ENCODE data around the gene DENND2C. TPM values are rescaled to one million over a fixed set of nuclear protein-coding genes. Genes with fewer than 3 reads are reported as not detected.

Gene DENND2C
- total RNA-seq, 1 donor from 2014 or later, result 0.73 TPM

DNA sequence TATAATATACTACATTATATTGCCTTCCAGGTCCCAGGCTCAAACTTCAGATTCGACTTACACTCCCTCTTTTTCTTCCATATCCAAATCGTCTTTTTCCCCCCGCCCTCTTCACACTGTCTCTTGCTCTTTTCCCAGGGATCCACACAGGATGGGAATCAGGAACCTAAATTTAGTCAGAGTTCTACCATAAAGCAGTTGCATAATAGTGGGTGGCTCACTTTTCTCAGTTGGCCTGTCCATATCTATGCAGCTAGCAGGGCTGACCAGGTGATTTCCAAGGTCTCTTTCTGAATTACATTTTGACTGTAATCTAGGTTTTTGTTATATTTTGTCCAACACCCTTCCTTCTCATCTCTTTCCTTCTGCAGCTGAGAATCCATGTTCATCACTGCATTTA is 80.7 kb downstream of the DENND2C start:
- Histone ChIP-seq H3K36me3 (no peaks in the 10 kb centered on the region), H3K4me3 (no peak overlapping the region), H3K4me1 (no peaks in the 10 kb centered on the region), H3F3A (ENCODE audit: low read depth) (no peaks in the 10 kb centered on the region), H3K27me3 (no peaks in the 10 kb centered on the region), H3K9ac (no peak overlapping the region), H3K79me2 (ENCODE audit: low read depth) (no peaks in the 10 kb centered on the region), H3K27ac (no peak overlapping the region), H3K9me3 (ENCODE audit: low read depth) (no peaks in the 10 kb centered on the region), H4K20me1 (ENCODE audit: low read depth) (no peaks in the 10 kb centered on the region), H2AFZ (replicated peaks) (no peak overlapping the region), H3K4me2 (no peak overlapping the region)
- Mint-ChIP-seq H3K36me3 (no peaks in the 10 kb centered on the region), H3K4me1 (no peaks in the 10 kb centered on the region), H3K27ac (no peak overlapping the region), H3K27me3 (ENCODE audit: insufficient read depth, low read depth) (no peaks in the 10 kb centered on the region), H3K4me3 (no peak overlapping the region), H3K9me3 (no peaks in the 10 kb centered on the region)
- DNase-seq (ENCODE audit: low spot score), result no peak
- TF ChIP-seq, protein P1, sequence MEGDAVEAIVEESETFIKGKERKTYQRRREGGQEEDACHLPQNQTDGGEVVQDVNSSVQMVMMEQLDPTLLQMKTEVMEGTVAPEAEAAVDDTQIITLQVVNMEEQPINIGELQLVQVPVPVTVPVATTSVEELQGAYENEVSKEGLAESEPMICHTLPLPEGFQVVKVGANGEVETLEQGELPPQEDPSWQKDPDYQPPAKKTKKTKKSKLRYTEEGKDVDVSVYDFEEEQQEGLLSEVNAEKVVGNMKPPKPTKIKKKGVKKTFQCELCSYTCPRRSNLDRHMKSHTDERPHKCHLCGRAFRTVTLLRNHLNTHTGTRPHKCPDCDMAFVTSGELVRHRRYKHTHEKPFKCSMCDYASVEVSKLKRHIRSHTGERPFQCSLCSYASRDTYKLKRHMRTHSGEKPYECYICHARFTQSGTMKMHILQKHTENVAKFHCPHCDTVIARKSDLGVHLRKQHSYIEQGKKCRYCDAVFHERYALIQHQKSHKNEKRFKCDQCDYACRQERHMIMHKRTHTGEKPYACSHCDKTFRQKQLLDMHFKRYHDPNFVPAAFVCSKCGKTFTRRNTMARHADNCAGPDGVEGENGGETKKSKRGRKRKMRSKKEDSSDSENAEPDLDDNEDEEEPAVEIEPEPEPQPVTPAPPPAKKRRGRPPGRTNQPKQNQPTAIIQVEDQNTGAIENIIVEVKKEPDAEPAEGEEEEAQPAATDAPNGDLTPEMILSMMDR (IDR thresholded peaks at IDR 0.05), result no peak
- TF ChIP-seq EZH2phosphoT487 (IDR thresholded peaks at IDR 0.05) (no peak), EZH2 (IDR thresholded peaks at IDR 0.05) (no peak)

DNA sequence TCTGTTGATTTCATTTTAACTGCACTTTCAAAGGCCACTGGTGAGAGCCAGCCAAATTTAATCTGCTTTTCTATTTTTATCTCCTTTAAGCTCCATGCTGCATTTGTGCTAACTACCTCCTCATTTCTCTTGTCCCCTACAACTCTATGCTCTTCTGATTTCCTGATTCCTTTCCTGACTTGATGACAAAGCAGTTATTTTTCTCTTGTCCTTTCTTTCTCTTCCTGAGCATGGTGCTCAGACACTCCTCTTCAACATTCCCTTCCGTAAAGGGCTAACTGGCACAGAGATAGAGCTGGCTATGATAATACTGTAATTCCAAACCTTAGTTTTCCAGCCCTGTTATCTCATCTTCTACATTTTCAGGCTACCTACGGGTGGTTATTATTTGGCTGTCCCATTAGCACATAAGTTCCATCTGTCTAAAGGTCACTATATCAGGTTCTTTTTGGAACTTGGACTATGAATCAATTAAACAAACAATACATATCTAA is 81.6 kb downstream of the DENND2C start:
- H2AFZ ChIP-seq (replicated peaks), result no peak overlapping the region
- no peaks in the 10 kb centered on the region for H3F3A ChIP-seq (ENCODE audit: low read depth)
- Mint-ChIP-seq H3K4me1 (no peaks in the 10 kb centered on the region), H3K4me3 (no peak overlapping the region), H3K27ac (no peak overlapping the region), H3K27me3 (ENCODE audit: insufficient read depth, low read depth) (no peaks in the 10 kb centered on the region), H3K9me3 (no peaks in the 10 kb centered on the region), H3K36me3 (no peaks in the 10 kb centered on the region)
- H3K9ac ChIP-seq, result no peak overlapping the region
- H4K20me1 ChIP-seq (ENCODE audit: low read depth), result no peaks in the 10 kb centered on the region
- TF ChIP-seq EZH2 (IDR thresholded peaks at IDR 0.05), result no peak
- no peak for TF ChIP-seq EZH2phosphoT487 (IDR thresholded peaks at IDR 0.05)
- TF ChIP-seq, protein P1 (IDR thresholded peaks at IDR 0.05), result no peak
- no peaks in the 10 kb centered on the region for H3K4me1 ChIP-seq
- no peak overlapping the region for H3K27ac ChIP-seq
- no peaks in the 10 kb centered on the region for H3K9me3 ChIP-seq (ENCODE audit: low read depth)
- no peak overlapping the region for H3K4me3 ChIP-seq
- no peaks in the 10 kb centered on the region for H3K27me3 ChIP-seq
- no peak for DNase-seq (ENCODE audit: low spot score)
- H3K79me2 ChIP-seq (ENCODE audit: low read depth), result no peaks in the 10 kb centered on the region
- H3K4me2 ChIP-seq, result no peak overlapping the region
- no peaks in the 10 kb centered on the region for H3K36me3 ChIP-seq

DNA sequence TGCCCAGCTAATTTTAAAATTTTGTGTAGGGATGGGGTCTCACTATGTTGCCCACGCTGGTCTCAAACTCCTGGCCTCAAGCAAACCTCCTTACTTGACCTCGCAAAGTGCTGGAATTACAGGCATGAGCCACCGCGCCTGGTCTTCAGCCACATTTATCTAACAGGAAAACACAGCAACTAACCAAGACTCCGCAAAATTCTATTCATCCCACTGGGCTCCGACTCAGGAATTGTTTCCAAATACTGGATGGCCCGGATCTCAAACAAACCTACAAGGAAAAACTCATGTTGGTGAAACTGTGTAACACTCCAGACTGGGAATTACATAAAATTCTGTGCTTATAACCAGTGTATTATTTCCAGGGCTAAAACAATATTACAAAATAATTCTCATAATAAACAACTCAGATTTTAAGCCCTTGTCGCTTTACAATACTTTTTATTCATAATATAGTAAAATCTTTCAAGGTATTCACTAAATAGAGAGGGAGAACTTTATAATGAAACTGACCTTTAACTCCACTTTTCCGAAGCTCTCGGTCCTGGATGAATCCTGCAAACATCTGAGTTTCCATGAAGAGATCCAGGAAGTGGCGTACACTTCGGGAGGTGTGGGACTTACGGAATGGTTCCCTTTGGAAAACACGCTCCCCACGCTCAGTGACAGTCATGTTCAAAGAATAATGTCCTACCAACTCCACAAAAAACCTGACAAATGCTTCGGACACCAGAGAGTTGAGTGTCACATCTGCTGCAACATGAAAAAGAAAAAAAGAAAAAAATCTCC is 82.5 kb downstream of the DENND2C start:
- Histone ChIP-seq H3K4me2 (no peak overlapping the region), H4K20me1 (ENCODE audit: low read depth) (no peaks in the 10 kb centered on the region), H3K36me3 (no peaks in the 10 kb centered on the region), H3K4me3 (no peak overlapping the region), H3K4me1 (no peaks in the 10 kb centered on the region), H3K79me2 (ENCODE audit: low read depth) (no peaks in the 10 kb centered on the region), H3K27ac (no peak overlapping the region), H3K9me3 (ENCODE audit: low read depth) (no peaks in the 10 kb centered on the region), H2AFZ (replicated peaks) (no peak overlapping the region), H3K27me3 (no peaks in the 10 kb centered on the region), H3K9ac (no peak overlapping the region), H3F3A (ENCODE audit: low read depth) (no peaks in the 10 kb centered on the region)
- TF ChIP-seq EZH2phosphoT487 (IDR thresholded peaks at IDR 0.05), result no peak
- TF ChIP-seq, protein P1 (IDR thresholded peaks at IDR 0.05), result no peak
- TF ChIP-seq EZH2 (IDR thresholded peaks at IDR 0.05), result no peak
- H3K36me3 Mint-ChIP-seq, result no peaks in the 10 kb centered on the region
- no peaks in the 10 kb centered on the region for H3K9me3 Mint-ChIP-seq
- no peak overlapping the region for H3K27ac Mint-ChIP-seq
- H3K27me3 Mint-ChIP-seq (ENCODE audit: insufficient read depth, low read depth), result no peaks in the 10 kb centered on the region
- no peak for DNase-seq (ENCODE audit: low spot score)
- peaks cover 2% of the 10 kb centered on the region for H3K4me1 Mint-ChIP-seq
- H3K4me3 Mint-ChIP-seq, result no peak overlapping the region

Data from neural progenitor cell (in vitro differentiated cells).